Measurements from ENCODE around the gene RRP1. TPM values are rescaled to one million over a fixed set of nuclear protein-coding genes. Genes with fewer than 3 reads are reported as not detected.

The RRP1 gene
- polyA plus RNA-seq, 2 of the 4 experiments (the other 2 are of a cell fraction) = 15.4 to 29.5 TPM

- no peak for ATAC-seq
Measured at GRCh38 chr21:43793243-43793642, 3.9 kb downstream of the RRP1 start.

GRCh38 chr21:43794311-43794710, 4.9 kb downstream of the RRP1 start:
- ChIA-PET CTCF (no interaction called here), POLR2A (no interaction called here)
- Histone ChIP-seq H3K4me2 (no peak overlapping the region), H3K27ac (no peak overlapping the region), H3K9me3 (no peaks in the 10 kb centered on the region), H3K4me1 (peaks cover 8% of the 10 kb centered on the region; the same call in 1 of the 3 replicates), H3K4me3 (no peak overlapping the region)
- no peak for FAIRE-seq
- WGBS (ENCODE audit: missing lambda C conversion rate) = 93% methylated on average over 5 of the region's 12 CpGs
- ATAC-seq = no peak
- TF ChIP-seq KDM1A (IDR thresholded peaks at IDR 0.05; ENCODE audit: low read depth) (no peak), CBX8 (IDR thresholded peaks at IDR 0.05) (no peak), TP53 (CRISPR knock-in tag; IDR thresholded peaks at IDR 0.05) (no peak), USF2 (IDR thresholded peaks at IDR 0.05) (no peak), PHF8 (IDR thresholded peaks at IDR 0.05; ENCODE audit: borderline replicate concordance, low read depth) (no peak), JUN (IDR thresholded peaks at IDR 0.05) (no peak), HMGXB4 (CRISPR knock-in tag; IDR thresholded peaks at IDR 0.05; ENCODE audit: borderline replicate concordance) (no peak), EP300 (IDR thresholded peaks at IDR 0.05) (no peak), SREBF2 (IDR thresholded peaks at IDR 0.05) (no peak), RNF2 (IDR thresholded peaks at IDR 0.05; ENCODE audit: borderline replicate concordance, low read depth) (no peak), JUNB (IDR thresholded peaks at IDR 0.05) (no peak), ELK1 (IDR thresholded peaks at IDR 0.05; ENCODE audit: low read depth, low read length) (no peak)
- DNase-seq (ENCODE audit: low read depth in 1 of 2, low spot score in 1 of 2) = no peak

More at GRCh38 chr21:43793243-43793642, 3.9 kb downstream of the RRP1 start:
- FAIRE-seq = no peak
- Histone ChIP-seq H3K4me3 (no peak overlapping the region), H3K9me3 (no peaks in the 10 kb centered on the region), H3K4me1 (peaks cover 8% of the 10 kb centered on the region; the same call in 1 of the 3 replicates), H3K27ac (no peak overlapping the region), H3K4me2 (no peak overlapping the region)
- 98% methylated on average over 15 of the region's 16 CpGs for WGBS (ENCODE audit: missing lambda C conversion rate)
- ChIA-PET POLR2A (no interaction called here), CTCF (no interaction called here)
- DNase-seq (ENCODE audit: low read depth in 1 of 2, low spot score in 1 of 2) = no peak
- TF ChIP-seq POLR2A (IDR thresholded peaks at IDR 0.05; ENCODE audit: low read length) (no peak), ZC3H11A (IDR thresholded peaks at IDR 0.05) (no peak), MAZ (IDR thresholded peaks at IDR 0.05; ENCODE audit: borderline replicate concordance, low read depth, low read length) (no peak), RCOR1 (IDR thresholded peaks at IDR 0.05; ENCODE audit: low read depth, low read length) (no peak), FOSB (CRISPR knock-in tag; IDR thresholded peaks at IDR 0.05) (no peak), ZFP36 (IDR thresholded peaks at IDR 0.05; ENCODE audit: borderline replicate concordance, partially characterized antibody) (no peak), FOSL2 (IDR thresholded peaks at IDR 0.05) (no peak), FOSL2 (CRISPR knock-in tag; IDR thresholded peaks at IDR 0.05) (no peak), CHD2 (IDR thresholded peaks at IDR 0.05; ENCODE audit: low read length, partially characterized antibody) (no peak), E2F6 (IDR thresholded peaks at IDR 0.05; ENCODE audit: borderline replicate concordance, low read depth) (no peak)

GRCh38 chr21:43794857-43795256, 5.5 kb downstream of the RRP1 start:
- TF ChIP-seq GATA3 (IDR thresholded peaks at IDR 0.05; ENCODE audit: borderline replicate concordance) = no peak
- no peak for TF ChIP-seq HOXB13 (CRISPR knock-in tag; IDR thresholded peaks at IDR 0.05; ENCODE audit: low read depth)
- FAIRE-seq (no peak), ATAC-seq (no peak), DNase-seq (ENCODE audit: low read depth in 1 of 2, low spot score in 1 of 2) (no peak)
- no peak overlapping the region for H3K4me3 ChIP-seq
- H3K4me2 ChIP-seq = no peak overlapping the region
- 93% methylated on average over 8 of the region's 14 CpGs for WGBS (ENCODE audit: missing lambda C conversion rate)
- H3K27ac ChIP-seq = no peak overlapping the region
- H3K4me1 ChIP-seq = peaks cover 8% of the 10 kb centered on the region; the same call in 1 of the 3 replicates
- POLR2A ChIA-PET = no interaction called here
- CTCF ChIA-PET = no interaction called here
- no peaks in the 10 kb centered on the region for H3K9me3 ChIP-seq
